GM23338 (cell line): ENCODE results near the gene HGF.

Source experiments
- CREB1 ChIP-seq: fragments of 250-450 bp; sonication (Bioruptor Pico); IDR thresholded peaks from 2 replicates; pipeline ENCODE4 v1.5.0; 2020; ENCODE audit warnings: low read depth, mild to moderate bottlenecking, moderate library complexity
- CTCF ChIP-seq, 2 experiments: fragments of 200-600 bp in 1 of 2; sonication (generic) in 1 of 2; conservative IDR thresholded peaks; 2 replicates each; pipeline versions ENCODE4 v1.5.1 to v1.6.1; 2016 to 2017; ENCODE audit warnings: antibody characterized with exemption in 2 of 2, low read depth in 2 of 2, mild to moderate bottlenecking in 2 of 2, moderate library complexity in 1 of 2
- ETS1 ChIP-seq: IDR thresholded peaks from 2 replicates; pipeline ENCODE4 v1.6.1; 2016; ENCODE audit warnings: antibody characterized with exemption
- EZH2 ChIP-seq: fragments of 200-600 bp; sonication (generic); IDR thresholded peaks from one replicate; pipeline ENCODE4 v1.8.0; 2017; ENCODE audit warnings: antibody characterized with exemption, mild to moderate bottlenecking, low read depth; ENCODE audit not compliant: unreplicated experiment
- EZH2phosphoT487 ChIP-seq: fragments of 200-600 bp; sonication (generic); IDR thresholded peaks from one replicate; pipeline ENCODE4 v1.8.1; 2018; ENCODE audit warnings: antibody characterized with exemption; ENCODE audit not compliant: unreplicated experiment
- JUNB ChIP-seq: IDR thresholded peaks from one replicate; pipeline ENCODE4 v1.6.1; 2016; ENCODE audit warnings: antibody characterized with exemption; ENCODE audit not compliant: unreplicated experiment
- NANOG ChIP-seq: IDR thresholded peaks from 2 replicates; pipeline ENCODE4 v1.6.1; 2016; ENCODE audit warnings: antibody characterized with exemption, borderline replicate concordance
- POLR2AphosphoS5 ChIP-seq: IDR thresholded peaks from 2 replicates; pipeline ENCODE4 v1.6.1; 2016; ENCODE audit warnings: antibody characterized with exemption, low read depth
- REST ChIP-seq: IDR thresholded peaks from one replicate; pipeline ENCODE4 v1.6.1; 2018; ENCODE audit warnings: antibody characterized with exemption; ENCODE audit not compliant: unreplicated experiment
- STAT1 ChIP-seq: IDR thresholded peaks from one replicate; pipeline ENCODE4 v1.6.1; 2016; ENCODE audit warnings: antibody characterized with exemption; ENCODE audit not compliant: unreplicated experiment
- ZNF114 ChIP-seq: fragments of 250-450 bp; sonication (Bioruptor Pico); IDR thresholded peaks from 2 replicates; pipeline ENCODE4 v1.5.0; 2020; ENCODE audit warnings: mild to moderate bottlenecking, moderate library complexity
- ZNF331 ChIP-seq: fragments of 250-450 bp; sonication (Bioruptor Pico); IDR thresholded peaks from 2 replicates; pipeline ENCODE4 v1.5.0; 2020; ENCODE audit warnings: low read depth, mild to moderate bottlenecking, moderate library complexity
- ZNF462 ChIP-seq: fragments of 250-450 bp; sonication (Bioruptor Pico); IDR thresholded peaks from 2 replicates; pipeline ENCODE4 v1.5.0; 2020; ENCODE audit warnings: mild to moderate bottlenecking, moderate library complexity

- no peak for TF ChIP-seq EZH2
- TF ChIP-seq CTCF (conservative IDR thresholded peaks at IDR 0.05; ENCODE audit: low read depth in 2 of 2), result 0 out of 4 replicates have a peak, but pooled peaks of 1 of the 2 experiments have one; percentile 3
- no peak for TF ChIP-seq EZH2phosphoT487
- TF ChIP-seq REST, result no peak
- no peak for TF ChIP-seq ZNF331 (CRISPR knock-in tag)
- no peak for TF ChIP-seq POLR2AphosphoS5
- TF ChIP-seq STAT1, result no peak
- no peak for TF ChIP-seq CREB1 (CRISPR knock-in tag)
- TF ChIP-seq NANOG, result no peak
- no peak for TF ChIP-seq ZNF462 (CRISPR knock-in tag)
- TF ChIP-seq ZNF114, result no peak
- TF ChIP-seq JUNB, result no peak
- no peak for TF ChIP-seq ETS1
These were observed at the start of gene HGF for GRCh38 chr7:81769891-81770727.
